Lower leg skin (tissue), 3 donors: ENCODE data around the gene NFU1.

Experiments used
- CTCF ChIP-seq, 3 donors: fragments of 450-650 bp; IDR thresholded peaks; one replicate each; pipeline ENCODE4 v1.5.1; 2016; ENCODE audit warnings: antibody characterized with exemption in 3 of 3, mild to moderate bottlenecking in 3 of 3, moderate library complexity in 2 of 3
- POLR2A ChIP-seq, 2 donors: fragments of 450-650 bp; IDR thresholded peaks; one replicate each; pipeline ENCODE4 v1.6.1; 2016 to 2017; ENCODE audit warnings: antibody characterized with exemption in 2 of 2, mild to moderate bottlenecking in 1 of 2, moderate library complexity in 1 of 2

- TF ChIP-seq CTCF (IDR thresholded peaks at IDR 0.05) = no peak
- TF ChIP-seq POLR2A (IDR thresholded peaks at IDR 0.05) = peak in 1 of 2 donors; percentile 11
These were observed 50.2 kb downstream of the NFU1 start, which contains the start of gene GFPT1 for GRCh38 chr2:69386789-69387734.
